Esophagus (tissue), 2 donors: ENCODE data around the gene CHP1. TPM values are rescaled to one million over a fixed set of nuclear protein-coding genes. Genes with fewer than 3 reads are reported as not detected.
"Not testable (repeated sequence)": the region's sequence is repeated elsewhere in the genome, so short reads cannot be mapped to it uniquely, and the experiment has no call there.

Source experiments
- H3K27ac ChIP-seq, 2 donors: one replicate each; pipeline ENCODE4 v1.5.1; 2013; ENCODE audit warnings: low read depth in 2 of 2, mild to moderate bottlenecking in 2 of 2, inconsistent platforms in 1 of 2, low read length in 1 of 2, moderate library complexity in 1 of 2
- H3K27me3 ChIP-seq, 2 donors: one replicate each; pipeline ENCODE4 v1.6.1; 2013; ENCODE audit warnings: low read length in 2 of 2, control low read depth in 1 of 2, mild to moderate bottlenecking in 1 of 2; ENCODE audit not compliant: insufficient read depth in 2 of 2, control insufficient read depth in 1 of 2
- H3K36me3 ChIP-seq, 2 donors: one replicate each; pipeline ENCODE4 v1.6.1; 2013; ENCODE audit warnings: low read length in 1 of 2; ENCODE audit not compliant: control insufficient read depth in 2 of 2, insufficient read depth in 2 of 2
- H3K4me1 ChIP-seq, 2 donors: one replicate each; pipeline ENCODE4 v1.6.1; 2013; ENCODE audit warnings: low read length in 1 of 2; ENCODE audit not compliant: control insufficient read depth in 2 of 2, insufficient read depth in 2 of 2
- H3K4me3 ChIP-seq, 2 donors: one replicate each; pipeline ENCODE4 v1.5.1; 2013; ENCODE audit warnings: low read length in 2 of 2, mild to moderate bottlenecking in 2 of 2, low read depth in 1 of 2, moderate library complexity in 1 of 2
- H3K9me3 ChIP-seq, 2 donors: one replicate each; pipeline ENCODE4 v1.6.1; 2013; ENCODE audit warnings: mild to moderate bottlenecking in 2 of 2, low read depth in 1 of 2, low read length in 1 of 2, moderate library complexity in 1 of 2; ENCODE audit not compliant: control insufficient read depth in 2 of 2, insufficient read depth in 1 of 2
- WGBS, 2 donors: extraction: QIAGEN DNeasy Blood & Tissue Kit; methylation state at CpG; one replicate each; pipeline ENCODE4 v1.1.7; 2013; 5-methylcytosine and 5-hydroxymethylcytosine counted together
- polyA plus RNA-seq, 2 donors: library from polyadenylated mRNA; stranded (reverse); fragments of 200-250 nt; gene quantifications; one replicate each; pipeline ENCODE4 v1.2.3, GENCODE V29; 2013
- donor health status: healthy with polysubstance abuse.
- donor health status: Bipolar disorder and iron deficiency.

CHP1 gene
- polyA plus RNA-seq, 2 donors: 54.9 to 63.6 TPM

- peaks cover 0 to 8% of the 10 kb centered on the region in 2 donors for H3K36me3 ChIP-seq
- no peaks in the 10 kb centered on the region for H3K27me3 ChIP-seq
- H3K27ac ChIP-seq: peak overlapping the region in 1 of 2 donors; percentile 41
- H3K9me3 ChIP-seq: no peaks in the 10 kb centered on the region
- peak overlapping the region in 1 of 2 donors; percentile 96 for H3K4me3 ChIP-seq
- WGBS, 2 donors: 39 to 49% methylated on average over 7 of the region's 7 CpGs
- H3K4me1 ChIP-seq: peaks cover 0 to 3% of the 10 kb centered on the region in 2 donors
Observed at GRCh38 chr15:41285285-41285684, 54.2 kb downstream of the CHP1 start.

- H3K4me1 ChIP-seq: peaks cover 0 to 3% of the 10 kb centered on the region in 2 donors
- H3K36me3 ChIP-seq: peaks cover 0 to 10% of the 10 kb centered on the region in 2 donors
Observed at GRCh38 chr15:41286665-41287333, 55.7 kb downstream of the CHP1 start.

GRCh38 chr15:41288464-41288863 lies 57.4 kb downstream of the CHP1 start:
- Histone ChIP-seq H3K9me3 (no peaks in the 10 kb centered on the region), H3K36me3 (peaks cover 0 to 10% of the 10 kb centered on the region in 2 donors), H3K27me3 (no peaks in the 10 kb centered on the region), H3K27ac (no peak overlapping the region), H3K4me1 (peaks cover 0 to 3% of the 10 kb centered on the region in 2 donors), H3K4me3 (no peak overlapping the region)
- WGBS, 2 donors: 84 to 88% methylated on average over 1 of the region's 1 CpG

More at GRCh38 chr15:41286665-41287333, 55.7 kb downstream of the CHP1 start:
- no peaks in the 10 kb centered on the region for H3K27me3 ChIP-seq
- H3K9me3 ChIP-seq: no peaks in the 10 kb centered on the region
- 96 to 97% methylated on average over 6 of the region's 6 CpGs for WGBS, 2 donors
- no peak overlapping the region for H3K4me3 ChIP-seq
- H3K27ac ChIP-seq: no peak overlapping the region

GRCh38 chr15:41289953-41290352 lies 58.9 kb downstream of the CHP1 start:
- no peak overlapping the region for H3K4me3 ChIP-seq
- H3K36me3 ChIP-seq: peaks cover 0 to 10% of the 10 kb centered on the region in 2 donors
- no peaks in the 10 kb centered on the region for H3K27me3 ChIP-seq
- H3K9me3 ChIP-seq: no peaks in the 10 kb centered on the region
- no peak overlapping the region for H3K27ac ChIP-seq
- WGBS, 2 donors: 78 to 84% methylated on average over 2 of the region's 2 CpGs
- H3K4me1 ChIP-seq: peaks cover 0 to 3% of the 10 kb centered on the region in 2 donors

GRCh38 chr15:41291065-41291631 lies 60.1 kb downstream of the CHP1 start:
- H3K27ac ChIP-seq: no peak overlapping the region
- no peaks in the 10 kb centered on the region for H3K4me1 ChIP-seq
- peaks cover 0 to 10% of the 10 kb centered on the region in 2 donors for H3K36me3 ChIP-seq
- 86 to 91% methylated on average over 7 to 9 of the region's 9 CpGs for WGBS, 2 donors
- H3K27me3 ChIP-seq: no peaks in the 10 kb centered on the region
- no peak overlapping the region for H3K4me3 ChIP-seq
- no peaks in the 10 kb centered on the region for H3K9me3 ChIP-seq

- peaks cover 0 to 9% of the 10 kb centered on the region in 2 donors for H3K36me3 ChIP-seq
- WGBS, 2 donors: 41 to 49% methylated on average over 1 of the region's 1 CpG
Observed at GRCh38 chr15:41292521-41292920, 61.5 kb downstream of the CHP1 start.

GRCh38 chr15:41301139-41301538 lies 70.1 kb downstream of the CHP1 start:
- not testable (repeated sequence) for H3K4me3 ChIP-seq, H3K36me3 ChIP-seq, H3K27me3 ChIP-seq, H3K9me3 ChIP-seq, H3K27ac ChIP-seq, H3K4me1 ChIP-seq
- whole genome bisulfite sequencing, 2 donors: 90 to 94% methylated on average over 2 of the region's 2 CpGs

More at GRCh38 chr15:41292521-41292920, 61.5 kb downstream of the CHP1 start:
- Histone ChIP-seq H3K4me1 (no peaks in the 10 kb centered on the region), H3K9me3 (no peaks in the 10 kb centered on the region), H3K27ac (no peak overlapping the region), H3K4me3 (no peak overlapping the region), H3K27me3 (no peaks in the 10 kb centered on the region)

GRCh38 chr15:41301587-41301986 lies 70.5 kb downstream of the CHP1 start:
- Histone ChIP-seq H3K27me3 (no peaks in the 10 kb centered on the region), H3K36me3 (peaks cover 0 to 4% of the 10 kb centered on the region in 2 donors), H3K9me3 (no peaks in the 10 kb centered on the region), H3K27ac (no peak overlapping the region), H3K4me3 (no peak overlapping the region), H3K4me1 (no peaks in the 10 kb centered on the region)
- WGBS, 2 donors: 94 to 98% methylated on average over 1 of the region's 1 CpG

- no peaks in the 10 kb centered on the region for H3K9me3 ChIP-seq
- H3K36me3 ChIP-seq: no peaks in the 10 kb centered on the region
- H3K27ac ChIP-seq: no peak overlapping the region
- 87 to 90% methylated on average over 3 of the region's 3 CpGs for WGBS, 2 donors
- H3K4me3 ChIP-seq: no peak overlapping the region
- no peaks in the 10 kb centered on the region for H3K4me1 ChIP-seq
- H3K27me3 ChIP-seq: no peaks in the 10 kb centered on the region
Observed at GRCh38 chr15:41304149-41304770, 73.2 kb downstream of the CHP1 start.
